HG03342 (cell line): ENCODE measurements around the gene ZNF785.
"Not testable (repeated sequence)": the region's sequence is repeated elsewhere in the genome, so short reads cannot be mapped to it uniquely, and the experiment has no call there.

Source experiments
- ATAC-seq: cut with Tn5 transposase; IDR thresholded peaks from one replicate; pipeline ENCODE4 v1.9.1; 2021; ENCODE audit warnings: mild to moderate bottlenecking, moderate library complexity; ENCODE audit not compliant: unreplicated experiment

ZNF785 gene

DNA sequence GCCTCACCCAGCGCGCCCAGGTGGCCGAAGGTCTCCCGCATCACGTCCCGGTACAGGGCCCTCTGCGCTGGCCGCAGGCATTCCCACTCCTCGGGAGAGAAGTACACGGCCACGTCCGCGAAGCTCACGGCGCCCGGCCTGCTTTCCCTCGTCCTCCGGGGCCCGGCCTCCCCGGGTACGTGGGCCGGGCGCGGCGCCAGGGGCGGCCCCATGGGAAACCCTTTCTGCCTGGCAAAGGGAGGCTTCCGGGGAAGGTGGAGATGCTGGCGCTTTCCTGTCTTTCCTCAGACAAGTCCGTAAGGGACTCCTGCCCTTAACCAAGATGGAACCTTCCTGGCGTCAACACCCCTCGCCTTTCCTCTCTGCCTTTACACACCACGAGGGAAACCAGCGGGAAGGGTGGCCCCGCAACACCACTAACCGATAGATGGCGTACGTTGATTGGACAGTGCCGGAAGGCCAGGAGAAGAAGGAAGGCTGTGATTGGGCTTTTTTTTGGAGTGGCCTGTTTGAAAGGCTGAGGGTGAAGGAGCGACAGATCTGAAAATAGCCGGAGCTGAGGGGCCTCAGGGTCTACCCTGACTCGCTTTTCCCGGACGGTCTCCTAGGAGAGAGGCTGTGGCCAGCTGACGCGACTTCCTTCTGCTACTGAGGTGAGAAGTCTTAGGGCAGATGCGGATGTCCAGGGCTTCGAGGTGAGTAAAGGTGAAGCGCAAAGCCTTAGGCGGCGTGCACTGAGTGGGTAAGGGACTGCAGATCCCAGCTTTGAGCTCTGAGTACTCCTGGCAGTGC lies at the start of gene ZNF785:
TSS of gene ZNF785 (minus strand) at position 298 of the 792 bp plus-strand sequence. CDS start at position 212, 86 bp downstream.
- peak; percentile 85 for ATAC-seq

GRCh38 chr16:30633526-30633925 lies 48.0 kb upstream of the ZNF785 start:
- no peak for ATAC-seq

DNA sequence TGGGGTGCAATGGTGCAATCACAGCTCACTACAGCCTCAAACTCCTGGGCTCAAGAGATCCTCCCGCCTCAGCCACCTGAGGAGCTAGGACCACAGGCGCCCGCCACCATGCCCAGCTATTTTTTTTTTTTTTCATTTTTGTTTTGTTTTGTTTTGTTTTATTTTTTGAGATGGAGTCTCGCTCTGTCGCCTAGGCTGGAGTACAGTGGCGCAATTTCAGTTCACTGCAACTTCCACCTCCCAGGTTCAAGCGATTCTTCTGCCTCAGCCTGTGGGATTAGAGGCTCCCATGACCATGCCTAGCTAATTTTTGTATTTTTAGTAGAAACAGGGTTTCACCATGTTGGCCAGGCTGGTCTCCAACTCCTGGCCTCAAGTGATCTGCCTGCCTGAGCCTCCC lies 47.0 kb upstream of the ZNF785 start:
- ATAC-seq: not testable (repeated sequence)

DNA sequence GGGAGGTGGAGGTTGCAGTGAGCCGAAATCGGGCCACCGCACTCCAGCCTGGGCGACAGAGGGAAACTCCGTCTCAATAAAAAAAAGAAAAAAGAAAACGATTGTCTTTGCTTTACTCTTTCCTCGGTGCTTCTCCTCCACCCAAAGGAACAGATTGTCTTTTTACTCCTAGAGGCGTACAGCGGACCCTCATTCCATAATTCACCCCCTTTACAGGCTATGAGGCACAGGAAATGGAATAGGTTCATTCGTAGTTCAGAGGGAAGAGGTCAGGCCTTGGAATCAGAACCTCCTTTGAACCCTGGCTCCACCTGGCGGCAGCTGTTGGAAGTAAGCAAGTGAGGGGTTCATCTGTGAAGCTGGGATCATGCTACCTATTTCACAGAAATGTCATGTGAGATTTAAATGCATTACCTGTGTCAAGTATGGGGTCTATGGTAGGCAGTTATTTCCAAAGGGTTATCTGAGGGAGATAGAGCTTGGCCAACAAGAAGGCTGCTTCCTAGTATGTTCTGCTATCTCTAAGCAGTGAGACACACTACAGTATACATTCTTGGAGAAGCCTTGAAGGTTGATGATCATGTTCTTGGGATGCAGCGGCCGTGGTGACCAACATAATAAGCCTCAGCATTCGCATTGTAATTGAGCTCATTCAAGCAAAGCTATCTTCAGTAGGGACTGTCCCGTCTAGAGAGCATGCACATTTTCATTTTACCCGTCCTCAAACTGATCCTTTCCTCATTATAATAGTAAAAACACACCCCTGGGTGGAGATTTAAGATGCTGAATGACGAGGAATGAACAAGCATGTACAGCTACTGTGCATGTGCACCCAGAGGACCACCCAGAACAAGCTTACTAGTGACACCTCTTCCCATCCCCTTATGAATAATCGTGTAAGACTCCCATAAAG lies 43.4 kb upstream of the ZNF785 start:
- ATAC-seq: no peak

DNA sequence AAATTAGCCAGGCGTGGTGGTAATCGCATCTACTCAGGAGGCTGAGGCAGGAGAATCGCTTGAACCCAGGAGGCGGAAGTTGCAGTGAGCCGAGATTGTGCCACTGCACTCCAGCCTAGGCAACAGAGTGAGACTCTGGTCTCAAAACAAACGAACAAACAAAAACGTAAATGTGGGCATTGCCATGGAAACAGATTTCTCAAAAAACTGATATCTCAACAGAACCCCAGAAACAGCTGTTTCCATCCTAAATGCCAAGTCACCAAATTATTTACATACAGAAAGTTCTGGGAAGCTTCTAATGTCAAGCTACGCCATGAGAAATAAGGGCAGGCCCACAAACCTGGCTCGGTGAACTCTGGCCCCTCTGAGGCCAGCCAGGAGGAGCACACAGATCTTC lies 40.7 kb upstream of the ZNF785 start:
- no peak for ATAC-seq

GRCh38 chr16:30623536-30624283 lies 38.2 kb upstream of the ZNF785 start:
- ATAC-seq: no peak

DNA sequence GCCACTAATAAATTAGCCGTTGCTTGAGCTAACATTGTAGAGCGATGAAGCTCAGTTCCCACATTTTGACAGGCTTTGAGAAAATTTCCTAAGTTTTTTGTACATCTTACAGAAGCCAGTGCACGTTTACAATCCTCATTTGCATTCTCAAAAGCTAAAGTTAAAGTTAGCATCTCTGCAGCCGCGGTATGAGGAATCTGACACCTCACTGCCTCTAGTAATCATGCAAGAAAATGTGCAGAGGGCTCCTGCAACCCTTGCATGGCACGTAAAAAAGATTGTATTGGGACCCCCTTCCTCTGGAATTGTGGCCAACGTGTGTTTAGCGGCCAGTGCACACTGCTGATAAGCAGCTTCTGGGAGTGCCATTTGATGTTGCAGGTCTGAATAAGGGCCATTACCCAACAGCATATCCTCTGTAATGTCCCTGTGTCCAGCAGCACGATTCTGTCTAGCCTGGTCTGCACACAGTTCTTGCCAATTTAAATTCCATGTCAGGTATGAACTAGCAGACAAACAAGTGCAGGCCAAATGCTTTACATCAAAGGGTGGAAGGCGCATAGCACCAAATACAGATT lies 37.0 kb upstream of the ZNF785 start:
- ATAC-seq: no peak

GRCh38 chr16:30621765-30622164 lies 36.3 kb upstream of the ZNF785 start:
- ATAC-seq: no peak

- no peak for ATAC-seq
Measured at GRCh38 chr16:30620169-30620568, 34.7 kb upstream of the ZNF785 start.

GRCh38 chr16:30619638-30620037 lies 34.1 kb upstream of the ZNF785 start:
- ATAC-seq: no peak

DNA sequence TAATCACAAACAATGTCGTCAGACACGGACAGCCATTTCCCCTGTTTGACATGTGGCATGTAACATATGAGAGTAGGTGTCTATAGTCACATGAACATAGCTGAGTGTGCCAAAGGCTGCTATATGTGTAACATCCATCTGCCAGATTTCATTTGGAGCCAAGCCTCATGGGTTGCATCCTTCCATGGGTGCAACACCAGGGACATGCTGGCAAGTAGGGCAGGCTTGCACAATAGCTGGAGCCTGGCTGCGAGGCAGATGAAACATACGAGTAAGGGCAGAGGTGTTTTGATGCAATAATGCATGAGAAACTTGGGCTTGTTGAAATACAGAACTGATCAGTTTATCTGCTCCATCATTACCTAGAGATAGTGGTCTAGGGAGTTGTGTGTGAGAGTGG lies 33.7 kb upstream of the ZNF785 start:
- ATAC-seq: no peak

- no peak for ATAC-seq
Measured at GRCh38 chr16:30615358-30616091, 30.0 kb upstream of the ZNF785 start.

- peak; percentile 80 for ATAC-seq
Measured at GRCh38 chr16:30609926-30610839, 24.7 kb upstream of the ZNF785 start, which contains the start of gene ZNF689. Gene ZNF689, minus strand, starts transcription at chr16:30610389. Its CDS starts 348 bp downstream, at chr16:30610041.

GRCh38 chr16:30609002-30609925 lies 23.8 kb upstream of the ZNF785 start:
- ATAC-seq: peak; percentile 39

DNA sequence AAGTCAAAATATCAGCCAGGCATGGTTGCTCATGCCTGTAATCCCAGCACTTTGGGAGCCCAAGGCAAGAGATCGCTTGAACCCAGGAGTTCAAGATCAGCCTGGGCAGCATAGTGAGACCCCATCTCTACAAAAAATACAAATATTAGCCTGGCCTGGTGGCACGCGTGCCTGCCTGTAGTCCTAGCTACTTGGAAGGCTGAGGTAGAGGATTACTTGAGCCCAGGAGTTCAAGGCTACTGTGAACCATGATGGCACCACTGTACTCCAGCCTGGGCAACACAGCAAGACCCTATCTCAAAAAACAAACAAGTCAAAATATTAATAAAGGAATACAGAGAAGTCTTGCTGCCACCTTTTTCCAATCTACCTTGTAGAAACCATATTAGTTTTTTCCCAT lies 20.5 kb upstream of the ZNF785 start:
- ATAC-seq: no peak

DNA sequence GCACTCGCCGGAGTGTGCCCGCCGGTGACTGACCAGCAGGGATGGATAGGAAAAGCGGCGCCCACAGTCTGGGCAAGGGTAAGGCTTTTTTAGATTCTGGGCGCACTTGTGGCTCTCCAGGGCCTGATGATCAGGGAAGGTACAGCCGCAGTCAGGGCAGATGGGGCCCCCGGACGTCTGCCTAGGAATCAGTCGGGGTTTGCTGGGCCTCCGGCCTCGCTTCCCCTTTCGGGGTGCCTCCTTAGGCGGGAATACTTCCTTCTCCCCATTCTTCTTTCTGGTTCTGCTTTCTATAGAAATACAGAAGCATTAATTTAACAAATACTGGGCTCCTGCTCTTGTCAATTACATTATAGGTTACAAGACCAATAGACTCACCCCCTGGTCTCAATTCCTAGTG lies 19.7 kb upstream of the ZNF785 start:
- ATAC-seq: no peak

DNA sequence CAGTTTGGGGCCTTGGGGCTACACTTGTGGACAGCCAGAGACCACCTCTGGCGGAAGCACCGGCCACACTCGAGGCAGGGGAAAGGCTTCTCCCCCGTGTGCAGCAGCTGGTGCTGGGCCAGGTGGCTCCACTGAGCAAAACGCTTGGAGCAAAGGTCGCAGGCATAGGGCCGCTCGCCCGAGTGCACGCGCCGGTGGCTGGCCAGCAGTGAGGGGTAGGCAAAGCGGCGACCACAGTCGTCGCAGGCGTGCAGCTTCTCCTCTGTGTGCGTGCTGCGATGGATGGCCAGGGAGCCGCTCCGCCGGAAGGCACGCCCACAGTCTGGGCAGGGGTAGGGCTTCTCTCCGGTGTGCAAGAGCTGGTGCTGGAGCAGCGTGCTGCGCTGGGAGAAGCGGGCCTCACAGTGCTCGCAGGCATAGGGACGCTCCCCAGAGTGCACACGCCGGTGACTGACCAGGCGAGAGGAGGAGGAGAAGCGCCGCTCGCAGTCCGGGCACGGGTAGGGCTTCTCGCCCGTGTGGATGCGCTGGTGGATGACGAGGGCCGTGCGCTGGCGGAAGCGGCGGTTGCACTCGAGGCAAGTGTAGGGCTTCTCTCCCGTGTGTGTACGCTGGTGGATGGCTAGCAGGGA lies 18.9 kb upstream of the ZNF785 start:
- ATAC-seq: no peak
